K562 (cell line): ENCODE results near the gene RBPMS2. TPM values are rescaled to one million over a fixed set of nuclear protein-coding genes. Genes with fewer than 3 reads are reported as not detected.
A peak's percentile ranks its signal among the peaks of the same experiment; 100 is the strongest.

Source experiments
- BACH1 ChIP-seq: fragments of 200-800 bp; sonication (Bioruptor generic); IDR thresholded peaks from 2 replicates; pipeline ENCODE4 v1.6.1; 2016; ENCODE audit warnings: missing genetic modification characterization, missing compliant biosample characterization
- CAMTA2 ChIP-seq: fragments of 250-450 bp; sonication (Bioruptor Pico); conservative IDR thresholded peaks from 2 replicates; pipeline ENCODE4 v1.5.1; 2022
- CTBP1 ChIP-seq: fragments of 450-650 bp; IDR thresholded peaks from 2 replicates; pipeline ENCODE4 v1.6.1; 2016; ENCODE audit warnings: borderline replicate concordance
- FUS ChIP-seq: fragments of 200-400 bp; formaldehyde crosslinking; optimal IDR thresholded peaks from 2 replicates; pipeline ENCODE3; 2017; ENCODE audit warnings: low read depth, low read length
- KLF6 ChIP-seq: fragments of 250-450 bp; sonication (Bioruptor Pico); IDR thresholded peaks from 2 replicates; pipeline ENCODE4 v1.4.0; 2020; ENCODE audit warnings: mild to moderate bottlenecking, moderate library complexity, borderline replicate concordance
- NBN ChIP-seq: fragments of 450-650 bp; IDR thresholded peaks from 2 replicates; pipeline ENCODE4 v1.6.1; 2016; ENCODE audit warnings: low read depth, mild to moderate bottlenecking
- PHB2 ChIP-seq: fragments of 450-650 bp; IDR thresholded peaks from 2 replicates; pipeline ENCODE4 v1.6.1; 2017; ENCODE audit warnings: low read depth
- POLR2B ChIP-seq: fragments of 450-650 bp; IDR thresholded peaks from 2 replicates; pipeline ENCODE4 v1.6.1; 2018; ENCODE audit warnings: low read depth; ENCODE audit not compliant: partially characterized antibody
- TFAM ChIP-seq: fragments of 250-450 bp; sonication (Bioruptor Pico); conservative IDR thresholded peaks from 2 replicates; pipeline ENCODE4 v1.5.0; 2021; ENCODE audit warnings: mild to moderate bottlenecking, moderate library complexity
- ZC3H11A ChIP-seq: IDR thresholded peaks from 2 replicates; pipeline ENCODE4 v1.6.1; 2012; ENCODE audit warnings: low read depth, low read length, improper control_type of control experiment
- ZNF583 ChIP-seq: fragments of 250-450 bp; sonication (Bioruptor Pico); IDR thresholded peaks from 2 replicates; pipeline ENCODE4 v1.4.0; 2020
- polyA plus RNA-seq, 8 experiments: library from polyadenylated mRNA; depleted of rRNA in 4 of 8; stranded (reverse) in 5 of 8; unstranded in 3 of 8; fragments of >200 nt; fragmentation: Nextera tagmentation in 2 of 8; fragmentation: Illumina TruSeq in 1 of 8; extraction: Ambion mirVana in 2 of 8; extraction: Trizol in 1 of 8; gene quantifications; 2 replicates each; pipeline versions ENCODE4 v1.2.1 to v1.2.3, GENCODE V29; 2011 to 2014; ENCODE audit warnings: inconsistent platforms in 1 of 8, missing spikeins in 1 of 8
- total RNA-seq, 7 experiments: library from RNA; depleted of rRNA in 6 of 7; stranded (reverse); fragments of >200 nt in 6 of 7; fragmentation: Illumina TruSeq in 2 of 7; extraction: Trizol in 2 of 7; gene quantifications; 2 replicates each; pipeline versions ENCODE4 v1.2.1 to v1.2.3, GENCODE V29; 2011 to 2021; ENCODE audit warnings: low replicate concordance in 1 of 7
- TF ChIP-seq, protein P1 (sequence below): fragments of 250-450 bp; sonication (Bioruptor Pico); IDR thresholded peaks from 2 replicates; pipeline ENCODE4 v1.9.0; 2021; ENCODE audit warnings: mild to moderate bottlenecking, inconsistent platforms
- TF ChIP-seq, protein P2 (sequence below): sonication (generic); formaldehyde crosslinking; IDR thresholded peaks from 2 replicates; pipeline ENCODE4 v1.8.0; 2023; ENCODE audit warnings: mild to moderate bottlenecking, missing genetic modification reagents
- TF ChIP-seq, protein P3 (sequence below): IDR thresholded peaks from 2 replicates; pipeline ENCODE4 v1.6.1; 2011; ENCODE audit not compliant: insufficient read length; ENCODE audit errors: extremely low read depth
- TF ChIP-seq, protein P4 (sequence below): fragments of 250-450 bp; sonication (Bioruptor Pico); IDR thresholded peaks from 2 replicates; pipeline ENCODE4 v1.5.0; 2020; ENCODE audit warnings: mild to moderate bottlenecking
- TF ChIP-seq, protein P5 (sequence below): fragments of 450-650 bp; IDR thresholded peaks from 2 replicates; pipeline ENCODE4 v1.6.1; 2017; ENCODE audit warnings: mild to moderate bottlenecking, moderate library complexity
- TF ChIP-seq, protein P6 (sequence below): fragments of 250-450 bp; sonication (Bioruptor Pico); IDR thresholded peaks from 2 replicates; pipeline ENCODE4 v1.6.1; 2021; ENCODE audit warnings: mild to moderate bottlenecking
- TF ChIP-seq, protein P7 (sequence below): sonication (generic); formaldehyde crosslinking; IDR thresholded peaks from 2 replicates; pipeline ENCODE4 v1.9.0; 2022; ENCODE audit warnings: mild to moderate bottlenecking, missing genetic modification reagents

The RBPMS2 gene
- total and polyA plus RNA-seq, 9 of the 15 experiments (the other 6 are each of a cell fraction or from before 2014, with no cell fraction given): 0.11 to 2.6 (median 0.37) TPM; not detected in 1

DNA sequence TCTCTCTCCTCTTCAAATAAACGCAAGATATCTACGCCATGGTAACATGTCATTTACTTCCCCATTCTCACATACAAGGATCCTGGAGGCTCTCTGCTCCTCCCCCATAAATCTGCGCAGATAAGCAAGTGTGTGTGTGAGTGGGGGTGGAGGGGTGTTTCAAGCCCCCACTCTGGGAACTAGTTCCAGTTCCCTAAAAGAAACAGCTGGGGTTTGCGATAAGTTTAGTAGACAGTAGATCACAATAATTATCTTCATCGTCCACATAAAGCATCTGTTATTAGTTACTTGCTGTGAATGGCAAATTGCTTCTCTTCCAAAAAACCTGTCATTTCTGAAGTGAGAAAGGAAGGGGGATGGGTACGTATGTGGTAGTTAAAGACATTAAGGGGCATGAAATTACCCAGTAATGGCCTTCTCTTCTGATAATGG is 79.8 kb downstream of the RBPMS2 start (continued):
- TF ChIP-seq, protein P1, sequence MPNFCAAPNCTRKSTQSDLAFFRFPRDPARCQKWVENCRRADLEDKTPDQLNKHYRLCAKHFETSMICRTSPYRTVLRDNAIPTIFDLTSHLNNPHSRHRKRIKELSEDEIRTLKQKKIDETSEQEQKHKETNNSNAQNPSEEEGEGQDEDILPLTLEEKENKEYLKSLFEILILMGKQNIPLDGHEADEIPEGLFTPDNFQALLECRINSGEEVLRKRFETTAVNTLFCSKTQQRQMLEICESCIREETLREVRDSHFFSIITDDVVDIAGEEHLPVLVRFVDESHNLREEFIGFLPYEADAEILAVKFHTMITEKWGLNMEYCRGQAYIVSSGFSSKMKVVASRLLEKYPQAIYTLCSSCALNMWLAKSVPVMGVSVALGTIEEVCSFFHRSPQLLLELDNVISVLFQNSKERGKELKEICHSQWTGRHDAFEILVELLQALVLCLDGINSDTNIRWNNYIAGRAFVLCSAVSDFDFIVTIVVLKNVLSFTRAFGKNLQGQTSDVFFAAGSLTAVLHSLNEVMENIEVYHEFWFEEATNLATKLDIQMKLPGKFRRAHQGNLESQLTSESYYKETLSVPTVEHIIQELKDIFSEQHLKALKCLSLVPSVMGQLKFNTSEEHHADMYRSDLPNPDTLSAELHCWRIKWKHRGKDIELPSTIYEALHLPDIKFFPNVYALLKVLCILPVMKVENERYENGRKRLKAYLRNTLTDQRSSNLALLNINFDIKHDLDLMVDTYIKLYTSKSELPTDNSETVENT (CRISPR knock-in tag): no peak
- TF ChIP-seq ZNF583 (CRISPR knock-in tag) (peak; percentile 42; the same call in 1 of the 2 replicates), CAMTA2 (no peak), CTBP1 (peak; percentile 89; the same call in 1 of the 2 replicates), KLF6 (CRISPR knock-in tag) (peak; percentile 77; the same call in 1 of the 2 replicates), ZC3H11A (no peak; the same call in 1 of the 2 replicates), FUS (no peak), POLR2B (no peak), TFAM (CRISPR knock-in tag) (no peak), NBN (peak; percentile 95), PHB2 (peak; percentile 89), BACH1 (tag) (0 out of 2 replicates have a peak, but pooled peaks have one; percentile 26)
- TF ChIP-seq, protein P2, sequence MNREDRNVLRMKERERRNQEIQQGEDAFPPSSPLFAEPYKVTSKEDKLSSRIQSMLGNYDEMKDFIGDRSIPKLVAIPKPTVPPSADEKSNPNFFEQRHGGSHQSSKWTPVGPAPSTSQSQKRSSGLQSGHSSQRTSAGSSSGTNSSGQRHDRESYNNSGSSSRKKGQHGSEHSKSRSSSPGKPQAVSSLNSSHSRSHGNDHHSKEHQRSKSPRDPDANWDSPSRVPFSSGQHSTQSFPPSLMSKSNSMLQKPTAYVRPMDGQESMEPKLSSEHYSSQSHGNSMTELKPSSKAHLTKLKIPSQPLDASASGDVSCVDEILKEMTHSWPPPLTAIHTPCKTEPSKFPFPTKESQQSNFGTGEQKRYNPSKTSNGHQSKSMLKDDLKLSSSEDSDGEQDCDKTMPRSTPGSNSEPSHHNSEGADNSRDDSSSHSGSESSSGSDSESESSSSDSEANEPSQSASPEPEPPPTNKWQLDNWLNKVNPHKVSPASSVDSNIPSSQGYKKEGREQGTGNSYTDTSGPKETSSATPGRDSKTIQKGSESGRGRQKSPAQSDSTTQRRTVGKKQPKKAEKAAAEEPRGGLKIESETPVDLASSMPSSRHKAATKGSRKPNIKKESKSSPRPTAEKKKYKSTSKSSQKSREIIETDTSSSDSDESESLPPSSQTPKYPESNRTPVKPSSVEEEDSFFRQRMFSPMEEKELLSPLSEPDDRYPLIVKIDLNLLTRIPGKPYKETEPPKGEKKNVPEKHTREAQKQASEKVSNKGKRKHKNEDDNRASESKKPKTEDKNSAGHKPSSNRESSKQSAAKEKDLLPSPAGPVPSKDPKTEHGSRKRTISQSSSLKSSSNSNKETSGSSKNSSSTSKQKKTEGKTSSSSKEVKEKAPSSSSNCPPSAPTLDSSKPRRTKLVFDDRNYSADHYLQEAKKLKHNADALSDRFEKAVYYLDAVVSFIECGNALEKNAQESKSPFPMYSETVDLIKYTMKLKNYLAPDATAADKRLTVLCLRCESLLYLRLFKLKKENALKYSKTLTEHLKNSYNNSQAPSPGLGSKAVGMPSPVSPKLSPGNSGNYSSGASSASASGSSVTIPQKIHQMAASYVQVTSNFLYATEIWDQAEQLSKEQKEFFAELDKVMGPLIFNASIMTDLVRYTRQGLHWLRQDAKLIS (CRISPR knock-in tag): no peak
- TF ChIP-seq, protein P3, sequence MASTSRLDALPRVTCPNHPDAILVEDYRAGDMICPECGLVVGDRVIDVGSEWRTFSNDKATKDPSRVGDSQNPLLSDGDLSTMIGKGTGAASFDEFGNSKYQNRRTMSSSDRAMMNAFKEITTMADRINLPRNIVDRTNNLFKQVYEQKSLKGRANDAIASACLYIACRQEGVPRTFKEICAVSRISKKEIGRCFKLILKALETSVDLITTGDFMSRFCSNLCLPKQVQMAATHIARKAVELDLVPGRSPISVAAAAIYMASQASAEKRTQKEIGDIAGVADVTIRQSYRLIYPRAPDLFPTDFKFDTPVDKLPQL: no peak
- TF ChIP-seq, protein P4, sequence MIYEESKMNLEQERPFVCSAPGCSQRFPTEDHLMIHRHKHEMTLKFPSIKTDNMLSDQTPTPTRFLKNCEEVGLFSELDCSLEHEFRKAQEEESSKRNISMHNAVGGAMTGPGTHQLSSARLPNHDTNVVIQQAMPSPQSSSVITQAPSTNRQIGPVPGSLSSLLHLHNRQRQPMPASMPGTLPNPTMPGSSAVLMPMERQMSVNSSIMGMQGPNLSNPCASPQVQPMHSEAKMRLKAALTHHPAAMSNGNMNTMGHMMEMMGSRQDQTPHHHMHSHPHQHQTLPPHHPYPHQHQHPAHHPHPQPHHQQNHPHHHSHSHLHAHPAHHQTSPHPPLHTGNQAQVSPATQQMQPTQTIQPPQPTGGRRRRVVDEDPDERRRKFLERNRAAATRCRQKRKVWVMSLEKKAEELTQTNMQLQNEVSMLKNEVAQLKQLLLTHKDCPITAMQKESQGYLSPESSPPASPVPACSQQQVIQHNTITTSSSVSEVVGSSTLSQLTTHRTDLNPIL: no peak
- TF ChIP-seq, protein P5, sequence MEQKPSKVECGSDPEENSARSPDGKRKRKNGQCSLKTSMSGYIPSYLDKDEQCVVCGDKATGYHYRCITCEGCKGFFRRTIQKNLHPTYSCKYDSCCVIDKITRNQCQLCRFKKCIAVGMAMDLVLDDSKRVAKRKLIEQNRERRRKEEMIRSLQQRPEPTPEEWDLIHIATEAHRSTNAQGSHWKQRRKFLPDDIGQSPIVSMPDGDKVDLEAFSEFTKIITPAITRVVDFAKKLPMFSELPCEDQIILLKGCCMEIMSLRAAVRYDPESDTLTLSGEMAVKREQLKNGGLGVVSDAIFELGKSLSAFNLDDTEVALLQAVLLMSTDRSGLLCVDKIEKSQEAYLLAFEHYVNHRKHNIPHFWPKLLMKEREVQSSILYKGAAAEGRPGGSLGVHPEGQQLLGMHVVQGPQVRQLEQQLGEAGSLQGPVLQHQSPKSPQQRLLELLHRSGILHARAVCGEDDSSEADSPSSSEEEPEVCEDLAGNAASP: no peak
- TF ChIP-seq, protein P6, sequence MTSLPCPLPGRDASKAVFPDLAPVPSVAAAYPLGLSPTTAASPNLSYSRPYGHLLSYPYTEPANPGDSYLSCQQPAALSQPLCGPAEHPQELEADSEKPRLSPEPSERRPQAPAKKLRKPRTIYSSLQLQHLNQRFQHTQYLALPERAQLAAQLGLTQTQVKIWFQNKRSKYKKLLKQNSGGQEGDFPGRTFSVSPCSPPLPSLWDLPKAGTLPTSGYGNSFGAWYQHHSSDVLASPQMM (CRISPR knock-in tag): no peak
- TF ChIP-seq, protein P7, sequence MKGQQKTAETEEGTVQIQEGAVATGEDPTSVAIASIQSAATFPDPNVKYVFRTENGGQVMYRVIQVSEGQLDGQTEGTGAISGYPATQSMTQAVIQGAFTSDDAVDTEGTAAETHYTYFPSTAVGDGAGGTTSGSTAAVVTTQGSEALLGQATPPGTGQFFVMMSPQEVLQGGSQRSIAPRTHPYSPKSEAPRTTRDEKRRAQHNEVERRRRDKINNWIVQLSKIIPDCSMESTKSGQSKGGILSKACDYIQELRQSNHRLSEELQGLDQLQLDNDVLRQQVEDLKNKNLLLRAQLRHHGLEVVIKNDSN (CRISPR knock-in tag): no peak
